Measurements from ENCODE around the gene PCNT. TPM values are rescaled to one million over a fixed set of nuclear protein-coding genes. Genes with fewer than 3 reads are reported as not detected.
"Not testable (repeated sequence)": the region's sequence is repeated elsewhere in the genome, so short reads cannot be mapped to it uniquely, and the experiment has no call there.

The PCNT gene
- total RNA-seq, 1 donor from 2014 or later: 21.0 TPM

GRCh38 chr21:46371204-46372013 lies 47.5 kb downstream of the PCNT start:
- intact Hi-C loops (cut with DNase I): no loop called here
- no peak for DNase-seq (ENCODE audit: low spot score)

GRCh38 chr21:46372014-46372485 lies 48.1 kb downstream of the PCNT start:
- intact Hi-C loops (cut with DNase I): no loop called here
- DNase-seq (ENCODE audit: low spot score): no peak

DNA sequence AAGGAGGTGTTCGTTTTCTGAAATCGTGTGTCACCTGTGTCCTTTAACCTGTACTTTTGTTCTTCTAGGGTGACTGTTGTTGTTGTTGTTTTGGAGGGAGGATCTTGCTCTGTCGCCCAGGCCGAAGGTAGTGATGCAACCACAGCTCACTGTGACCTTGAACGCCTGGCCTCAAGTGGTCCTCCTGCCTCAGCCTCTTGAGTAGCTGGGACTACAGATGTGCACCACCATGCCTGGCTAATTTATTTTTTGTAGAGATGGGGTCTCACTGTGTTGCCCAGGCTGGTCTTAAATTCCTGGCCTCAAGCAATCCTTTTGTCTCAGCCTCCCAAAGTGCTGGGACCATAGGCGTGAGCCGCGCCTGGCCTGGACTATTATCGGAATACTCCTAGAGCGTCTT lies 49.0 kb downstream of the PCNT start:
- intact Hi-C loops (cut with DNase I): not testable (repeated sequence)

DNA sequence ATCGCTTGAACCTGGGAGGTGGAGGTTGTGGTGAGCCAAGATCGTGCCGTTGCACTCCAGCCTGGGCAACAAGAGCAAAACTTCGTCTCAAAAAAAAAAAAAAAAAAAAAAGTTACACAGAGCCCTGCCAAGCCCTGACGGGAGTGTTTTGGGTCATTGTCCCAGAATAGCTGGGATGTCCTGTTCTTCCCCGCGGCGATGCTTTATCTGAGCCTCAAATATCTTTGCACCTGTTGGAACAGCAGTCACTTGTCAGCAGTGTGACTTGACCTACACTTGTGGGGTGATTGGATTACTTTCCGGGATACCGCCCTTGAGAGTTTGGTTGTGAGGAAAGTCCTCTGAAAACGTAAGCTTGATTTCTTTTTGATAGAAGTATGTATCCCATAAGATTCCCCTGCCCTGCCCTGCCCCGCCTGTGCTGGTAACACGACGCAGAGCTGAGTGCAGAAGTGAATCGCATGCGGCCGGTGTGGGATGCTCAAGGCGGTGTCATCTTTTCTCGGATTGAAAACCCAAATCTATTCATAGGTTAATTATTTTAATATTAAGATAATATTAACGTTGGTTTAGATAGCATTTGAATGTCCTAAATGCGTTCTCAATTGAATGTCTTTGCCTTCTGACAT lies 50.9 kb downstream of the PCNT start:
- DNase-seq (ENCODE audit: low spot score): no peak
- intact Hi-C loops (cut with DNase I): no loop called here

More for the DNA sequence above, 49.0 kb downstream of the PCNT start:
- DNase-seq (ENCODE audit: low spot score): not testable (repeated sequence)

GRCh38 chr21:46375560-46376230 lies 51.7 kb downstream of the PCNT start:
- intact Hi-C loops (cut with DNase I): no loop called here
- no peak for DNase-seq (ENCODE audit: low spot score)

- intact Hi-C loops (cut with DNase I): no loop called here
- no peak for DNase-seq (ENCODE audit: low spot score)
Observed at GRCh38 chr21:46376231-46376628, 52.3 kb downstream of the PCNT start.

GRCh38 chr21:46376856-46377453 lies 53.0 kb downstream of the PCNT start:
- DNase-seq (ENCODE audit: low spot score): no peak

GRCh38 chr21:46377789-46378188 lies 53.8 kb downstream of the PCNT start:
- DNase-seq (ENCODE audit: low spot score): no peak
- intact Hi-C loops (cut with DNase I): no loop called here

More at GRCh38 chr21:46376856-46377453, 53.0 kb downstream of the PCNT start:
- intact Hi-C loops (cut with DNase I): no loop called here

GRCh38 chr21:46379105-46379504 lies 55.1 kb downstream of the PCNT start:
- intact Hi-C loops (cut with DNase I): no loop called here

DNA sequence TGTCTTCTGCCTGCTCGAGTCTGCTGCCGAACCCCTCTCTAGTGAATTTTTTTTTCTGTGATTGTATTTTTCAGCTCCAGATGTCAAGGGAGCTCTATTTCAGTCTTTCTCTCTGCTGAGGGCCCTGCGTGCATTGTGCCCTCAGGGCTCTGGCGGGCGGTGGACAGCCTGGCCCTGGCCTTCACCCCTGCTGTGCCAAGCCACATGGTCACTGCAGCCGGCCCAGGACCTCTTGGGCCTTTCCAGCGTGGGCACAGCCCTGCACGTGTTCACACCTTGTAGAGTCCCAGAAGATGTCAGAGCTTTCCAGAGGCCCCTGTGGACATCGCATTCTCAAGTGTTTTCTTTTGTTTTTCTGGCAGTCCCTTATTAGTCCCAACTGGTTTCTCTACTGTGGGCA lies 55.7 kb downstream of the PCNT start:
- intact Hi-C loops (cut with DNase I): no loop called here
- no peak for DNase-seq (ENCODE audit: low spot score)

More at GRCh38 chr21:46379105-46379504, 55.1 kb downstream of the PCNT start:
- no peak for DNase-seq (ENCODE audit: low spot score)

- intact Hi-C loops (cut with DNase I): no loop called here
- DNase-seq (ENCODE audit: low spot score): no peak
Observed at GRCh38 chr21:46381541-46381940, 57.6 kb downstream of the PCNT start.

DNA sequence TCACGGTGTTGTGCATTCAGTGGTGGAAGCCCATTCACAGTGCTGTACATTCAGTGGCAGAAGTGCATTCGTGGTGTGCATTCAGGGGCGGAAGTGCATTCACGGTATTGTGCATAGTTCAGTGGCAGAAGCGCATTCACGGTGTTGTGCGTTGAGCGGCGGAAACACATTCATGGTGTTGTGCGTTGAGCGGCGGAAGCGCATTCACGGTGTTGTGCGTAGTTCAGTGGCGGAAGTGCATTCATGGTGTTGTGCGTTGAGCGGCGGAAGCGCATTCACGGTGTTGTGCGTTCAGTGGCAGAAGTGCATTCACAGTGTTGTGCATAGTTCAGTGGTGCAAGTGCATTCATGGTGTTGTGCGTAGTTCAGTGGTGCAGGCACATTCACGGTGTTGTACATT lies 60.6 kb downstream of the PCNT start:
- DNase-seq (ENCODE audit: low spot score): no peak
- intact Hi-C loops (cut with DNase I): no loop called here

- peak; percentile 73 for DNase-seq (ENCODE audit: low spot score)
Observed at GRCh38 chr21:46385846-46386733, 62.1 kb downstream of the PCNT start.

DNA sequence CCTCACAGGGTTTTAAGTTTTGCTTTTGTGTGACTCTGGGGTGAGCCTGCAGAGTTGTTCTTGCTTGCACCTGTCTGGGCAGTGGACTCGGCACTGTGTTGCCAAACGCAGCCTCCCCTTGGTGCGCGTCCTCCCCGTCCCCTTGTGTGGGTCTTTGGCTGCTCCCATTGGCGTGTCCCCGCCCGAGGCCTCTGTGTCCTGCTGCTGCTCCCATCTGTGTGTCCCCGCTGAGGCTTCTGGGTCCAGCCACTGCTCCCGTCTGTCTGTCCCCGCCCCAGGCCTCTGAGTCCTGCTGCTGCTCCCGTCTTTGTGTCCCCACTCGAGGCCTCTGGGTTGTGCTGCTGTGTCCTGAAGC lies 62.8 kb downstream of the PCNT start:
- peak; percentile 59 for DNase-seq (ENCODE audit: low spot score)
- intact Hi-C loops (cut with DNase I): no loop called here

More at GRCh38 chr21:46385846-46386733, 62.1 kb downstream of the PCNT start:
- intact Hi-C loops (cut with DNase I): no loop called here

DNA sequence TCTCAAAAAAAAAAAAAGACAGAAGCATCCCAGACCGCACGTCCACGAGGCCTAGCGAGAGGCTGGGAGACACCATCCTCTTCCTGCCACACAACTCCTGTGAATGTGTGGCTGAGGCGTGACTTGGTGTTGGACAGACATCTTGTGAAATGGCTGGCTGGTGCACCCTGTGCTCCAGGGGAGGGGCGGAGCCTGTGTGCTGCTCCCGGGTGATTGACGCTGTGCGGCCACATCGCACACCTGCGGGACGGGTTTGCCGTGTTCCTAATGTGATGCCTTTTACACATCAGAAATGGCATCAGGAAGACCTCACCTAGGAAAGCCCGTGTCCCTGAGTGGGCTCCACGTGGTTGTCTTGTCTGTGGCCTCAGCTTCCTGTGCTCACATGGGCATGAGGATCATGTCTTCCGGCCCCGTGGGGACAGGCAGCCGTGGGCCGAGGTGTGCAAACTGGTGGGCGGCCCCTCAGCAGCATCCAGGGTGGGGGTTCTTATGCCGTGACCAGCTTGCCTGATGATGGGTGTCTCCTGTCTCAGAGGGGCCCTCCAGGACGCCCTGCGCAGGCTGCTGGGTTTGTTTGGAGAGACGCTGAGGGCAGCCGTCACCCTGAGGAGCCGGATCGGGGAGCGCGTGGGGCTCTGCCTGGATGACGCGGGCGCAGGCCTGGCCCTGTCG lies 64.4 kb downstream of the PCNT start:
- no peak for DNase-seq (ENCODE audit: low spot score)
- intact Hi-C loops (cut with DNase I): no loop called here

DNA sequence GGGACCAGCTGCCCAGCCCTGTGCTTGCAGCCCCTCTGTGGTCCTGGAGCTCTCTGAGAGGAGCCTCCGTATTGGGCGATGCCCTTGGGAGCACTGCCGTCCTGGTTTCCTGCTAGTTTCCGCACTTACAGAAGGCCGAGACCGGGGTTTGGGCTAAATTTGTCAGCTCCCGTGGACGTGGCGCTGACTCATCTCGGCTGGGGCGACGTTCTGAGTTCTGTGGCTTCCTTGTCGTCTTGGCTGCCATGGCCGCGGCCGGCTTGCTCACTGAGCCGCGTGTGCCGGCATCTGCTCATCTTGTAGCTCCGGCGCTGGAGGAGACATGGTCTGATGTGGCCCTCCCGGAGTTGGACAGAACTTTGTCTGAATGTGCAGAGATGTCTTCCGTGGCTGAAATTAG lies 64.9 kb downstream of the PCNT start:
- intact Hi-C loops (cut with DNase I): no loop called here
- no peak for DNase-seq (ENCODE audit: low spot score)

- no peak for DNase-seq (ENCODE audit: low spot score)
- intact Hi-C loops (cut with DNase I): no loop called here
Observed at GRCh38 chr21:46390603-46391545, 66.9 kb downstream of the PCNT start.

GRCh38 chr21:46391773-46392172 lies 67.8 kb downstream of the PCNT start:
- intact Hi-C loops (cut with DNase I): no loop called here
- DNase-seq (ENCODE audit: low spot score): no peak

Measured in cardiac septum (tissue), 1 donor.